GM18517 (cell line): ENCODE results near the gene MFSD6.
"Not testable (repeated sequence)": the region's sequence is repeated elsewhere in the genome, so short reads cannot be mapped to it uniquely, and the experiment has no call there.

ENCODE experiments used
- ATAC-seq: cut with Tn5 transposase; IDR thresholded peaks from one replicate; pipeline ENCODE4 v1.9.1; 2021; ENCODE audit warnings: mild to moderate bottlenecking, moderate library complexity; ENCODE audit not compliant: unreplicated experiment

The MFSD6 gene

GRCh38 chr2:190494600-190495227, 86.6 kb downstream of the MFSD6 start:
- not testable (repeated sequence) for ATAC-seq

GRCh38 chr2:190497428-190497827, 89.3 kb downstream of the MFSD6 start:
- no peak for ATAC-seq

GRCh38 chr2:190499273-190499672, 91.1 kb downstream of the MFSD6 start:
- ATAC-seq: no peak

- ATAC-seq: no peak
Observed at GRCh38 chr2:190500054-190500502, 91.9 kb downstream of the MFSD6 start.

GRCh38 chr2:190501231-190501630, 93.1 kb downstream of the MFSD6 start:
- no peak for ATAC-seq

GRCh38 chr2:190501702-190502407, 93.7 kb downstream of the MFSD6 start:
- ATAC-seq: no peak

- no peak for ATAC-seq
Observed at GRCh38 chr2:190503088-190503487, 94.9 kb downstream of the MFSD6 start.

GRCh38 chr2:190504912-190505311, 96.8 kb downstream of the MFSD6 start:
- no peak for ATAC-seq

- ATAC-seq: no peak
Observed at GRCh38 chr2:190505696-190506095, 97.5 kb downstream of the MFSD6 start.

- no peak for ATAC-seq
Observed at GRCh38 chr2:190506666-190507065, 98.5 kb downstream of the MFSD6 start.

- no peak for ATAC-seq
Observed at GRCh38 chr2:190507135-190507534, 99.0 kb downstream of the MFSD6 start.

GRCh38 chr2:190509895-190510294, 101.7 kb downstream of the MFSD6 start:
- not testable (repeated sequence) for ATAC-seq

- ATAC-seq: no peak
Observed at GRCh38 chr2:190511104-190511503, 102.9 kb downstream of the MFSD6 start.

GRCh38 chr2:190512539-190513095, 104.5 kb downstream of the MFSD6 start:
- no peak for ATAC-seq

GRCh38 chr2:190513877-190514276, 105.7 kb downstream of the MFSD6 start:
- ATAC-seq: no peak

- no peak for ATAC-seq
Observed at GRCh38 chr2:190514676-190515075, 106.5 kb downstream of the MFSD6 start.

- no peak for ATAC-seq
Observed at GRCh38 chr2:190515687-190516086, 107.5 kb downstream of the MFSD6 start.

GRCh38 chr2:190517468-190517867, 109.3 kb downstream of the MFSD6 start:
- no peak for ATAC-seq

GRCh38 chr2:190519975-190520767, 112.0 kb downstream of the MFSD6 start:
- ATAC-seq: no peak

GRCh38 chr2:190524928-190525327, 116.8 kb downstream of the MFSD6 start:
- ATAC-seq: no peak

GRCh38 chr2:190526105-190526750, 118.1 kb downstream of the MFSD6 start:
- ATAC-seq: no peak
